ENCODE data around the gene MEOX1.

GRCh38 chr17:43626023-43626422, 35.7 kb downstream of the MEOX1 start:
- TF ChIP-seq EZH2 (IDR thresholded peaks at IDR 0.05; ENCODE audit: insufficient read depth, poor library complexity, severe bottlenecking) = no peak
- no peak for TF ChIP-seq EZH2phosphoT487 (IDR thresholded peaks at IDR 0.05; ENCODE audit: insufficient read depth, low read depth)
